ENCODE data around the gene ZNF805.

DNA sequence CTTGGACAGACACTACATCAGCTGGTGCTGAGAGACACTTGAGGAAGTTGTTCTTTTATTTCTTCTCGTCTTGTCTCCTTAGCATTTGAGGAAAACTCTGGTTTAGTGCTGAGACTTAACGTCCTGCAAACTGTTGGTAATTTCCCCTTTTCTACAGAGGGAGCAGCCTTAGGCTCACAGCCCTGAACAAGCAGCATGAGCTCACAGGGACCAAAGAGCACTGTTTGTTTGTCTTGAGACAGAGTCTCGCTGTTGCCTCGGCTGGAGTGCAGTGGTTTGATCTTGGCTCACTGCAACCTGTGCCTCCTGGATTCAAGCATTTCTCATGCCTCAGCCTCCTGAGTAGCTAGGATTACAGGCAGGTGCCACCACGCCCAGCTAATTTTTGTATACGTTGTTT is 5.5 kb downstream of the ZNF805 start:
- TF ChIP-seq, protein P1, sequence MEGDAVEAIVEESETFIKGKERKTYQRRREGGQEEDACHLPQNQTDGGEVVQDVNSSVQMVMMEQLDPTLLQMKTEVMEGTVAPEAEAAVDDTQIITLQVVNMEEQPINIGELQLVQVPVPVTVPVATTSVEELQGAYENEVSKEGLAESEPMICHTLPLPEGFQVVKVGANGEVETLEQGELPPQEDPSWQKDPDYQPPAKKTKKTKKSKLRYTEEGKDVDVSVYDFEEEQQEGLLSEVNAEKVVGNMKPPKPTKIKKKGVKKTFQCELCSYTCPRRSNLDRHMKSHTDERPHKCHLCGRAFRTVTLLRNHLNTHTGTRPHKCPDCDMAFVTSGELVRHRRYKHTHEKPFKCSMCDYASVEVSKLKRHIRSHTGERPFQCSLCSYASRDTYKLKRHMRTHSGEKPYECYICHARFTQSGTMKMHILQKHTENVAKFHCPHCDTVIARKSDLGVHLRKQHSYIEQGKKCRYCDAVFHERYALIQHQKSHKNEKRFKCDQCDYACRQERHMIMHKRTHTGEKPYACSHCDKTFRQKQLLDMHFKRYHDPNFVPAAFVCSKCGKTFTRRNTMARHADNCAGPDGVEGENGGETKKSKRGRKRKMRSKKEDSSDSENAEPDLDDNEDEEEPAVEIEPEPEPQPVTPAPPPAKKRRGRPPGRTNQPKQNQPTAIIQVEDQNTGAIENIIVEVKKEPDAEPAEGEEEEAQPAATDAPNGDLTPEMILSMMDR (IDR thresholded peaks at IDR 0.05), result no peak
- TF ChIP-seq ETV6 (CRISPR knock-in tag; IDR thresholded peaks at IDR 0.05), result no peak
- no peak for TF ChIP-seq TCF7 (CRISPR knock-in tag; IDR thresholded peaks at IDR 0.05; ENCODE audit: low read depth)
- TF ChIP-seq, protein P2, sequence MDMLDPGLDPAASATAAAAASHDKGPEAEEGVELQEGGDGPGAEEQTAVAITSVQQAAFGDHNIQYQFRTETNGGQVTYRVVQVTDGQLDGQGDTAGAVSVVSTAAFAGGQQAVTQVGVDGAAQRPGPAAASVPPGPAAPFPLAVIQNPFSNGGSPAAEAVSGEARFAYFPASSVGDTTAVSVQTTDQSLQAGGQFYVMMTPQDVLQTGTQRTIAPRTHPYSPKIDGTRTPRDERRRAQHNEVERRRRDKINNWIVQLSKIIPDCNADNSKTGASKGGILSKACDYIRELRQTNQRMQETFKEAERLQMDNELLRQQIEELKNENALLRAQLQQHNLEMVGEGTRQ (CRISPR knock-in tag; IDR thresholded peaks at IDR 0.05), result no peak
